ENCODE data around the gene GMEB2. TPM values are rescaled to one million over a fixed set of nuclear protein-coding genes. Genes with fewer than 3 reads are reported as not detected.

Gene GMEB2
- total RNA-seq, 1 donor = 9.4 TPM

GRCh38 chr20:63541371-63541770, 85.5 kb downstream of the GMEB2 start:
- Histone ChIP-seq H2AFZ (ENCODE audit: low read length) (no peak overlapping the region), H3K27me3 (ENCODE audit: insufficient read depth, low read length) (peaks cover 5% of the 10 kb centered on the region), H3K4me3 (ENCODE audit: insufficient read depth, low read length) (no peak overlapping the region), H3K9me3 (ENCODE audit: low read depth, low read length) (no peaks in the 10 kb centered on the region), H3K4me2 (ENCODE audit: insufficient read depth, low read length) (no peak overlapping the region), H3K4me1 (ENCODE audit: insufficient read depth, low read length) (peaks cover 4% of the 10 kb centered on the region), H3K79me2 (ENCODE audit: insufficient read depth, low read length) (no peaks in the 10 kb centered on the region), H4K20me1 (ENCODE audit: insufficient read depth, low read length) (no peaks in the 10 kb centered on the region), H3K36me3 (ENCODE audit: insufficient read depth, low read length) (no peaks in the 10 kb centered on the region), H3K27ac (ENCODE audit: low read depth, low read length) (no peak overlapping the region)
- no peak for TF ChIP-seq CTCF (IDR thresholded peaks at IDR 0.05; ENCODE audit: extremely low read depth, low read depth, low read length)
- DNase-seq (ENCODE audit: insufficient read length, low spot score, missing footprints) = no peak

GRCh38 chr20:63540417-63541186, 86.3 kb downstream of the GMEB2 start:
- Histone ChIP-seq H2AFZ (ENCODE audit: low read length) (no peak overlapping the region), H3K4me2 (ENCODE audit: insufficient read depth, low read length) (no peak overlapping the region), H3K79me2 (ENCODE audit: insufficient read depth, low read length) (no peaks in the 10 kb centered on the region), H3K27ac (ENCODE audit: low read depth, low read length) (no peak overlapping the region), H3K9me3 (ENCODE audit: low read depth, low read length) (no peaks in the 10 kb centered on the region), H4K20me1 (ENCODE audit: insufficient read depth, low read length) (no peaks in the 10 kb centered on the region), H3K4me3 (ENCODE audit: insufficient read depth, low read length) (no peak overlapping the region), H3K4me1 (ENCODE audit: insufficient read depth, low read length) (peaks cover 8% of the 10 kb centered on the region), H3K36me3 (ENCODE audit: insufficient read depth, low read length) (no peaks in the 10 kb centered on the region), H3K27me3 (ENCODE audit: insufficient read depth, low read length) (peaks cover under 1% of the 10 kb centered on the region)
- DNase-seq (ENCODE audit: insufficient read length, low spot score, missing footprints) = no peak
- no peak for TF ChIP-seq CTCF (IDR thresholded peaks at IDR 0.05; ENCODE audit: extremely low read depth, low read depth, low read length)

GRCh38 chr20:63539441-63540370, 87.2 kb downstream of the GMEB2 start:
- no peak overlapping the region for H2AFZ ChIP-seq (ENCODE audit: low read length)
- no peak for TF ChIP-seq CTCF (IDR thresholded peaks at IDR 0.05; ENCODE audit: extremely low read depth, low read depth, low read length)

GRCh38 chr20:63539092-63539430, 87.8 kb downstream of the GMEB2 start:
- Histone ChIP-seq H3K79me2 (ENCODE audit: insufficient read depth, low read length) (no peaks in the 10 kb centered on the region), H3K4me3 (ENCODE audit: insufficient read depth, low read length) (no peak overlapping the region), H3K9me3 (ENCODE audit: low read depth, low read length) (no peaks in the 10 kb centered on the region), H4K20me1 (ENCODE audit: insufficient read depth, low read length) (no peaks in the 10 kb centered on the region), H3K36me3 (ENCODE audit: insufficient read depth, low read length) (no peaks in the 10 kb centered on the region), H3K4me1 (ENCODE audit: insufficient read depth, low read length) (peaks cover 8% of the 10 kb centered on the region), H2AFZ (ENCODE audit: low read length) (no peak overlapping the region), H3K27ac (ENCODE audit: low read depth, low read length) (no peak overlapping the region), H3K4me2 (ENCODE audit: insufficient read depth, low read length) (no peak overlapping the region), H3K27me3 (ENCODE audit: insufficient read depth, low read length) (peaks cover 10% of the 10 kb centered on the region)
- TF ChIP-seq CTCF (IDR thresholded peaks at IDR 0.05; ENCODE audit: extremely low read depth, low read depth, low read length) = no peak
- no peak for DNase-seq (ENCODE audit: insufficient read length, low spot score, missing footprints)

More at GRCh38 chr20:63539441-63540370, 87.2 kb downstream of the GMEB2 start:
- Histone ChIP-seq H3K27me3 (ENCODE audit: insufficient read depth, low read length) (peaks cover 5% of the 10 kb centered on the region), H4K20me1 (ENCODE audit: insufficient read depth, low read length) (no peaks in the 10 kb centered on the region), H3K4me1 (ENCODE audit: insufficient read depth, low read length) (peaks cover 8% of the 10 kb centered on the region), H3K36me3 (ENCODE audit: insufficient read depth, low read length) (no peaks in the 10 kb centered on the region), H3K27ac (ENCODE audit: low read depth, low read length) (no peak overlapping the region), H3K9me3 (ENCODE audit: low read depth, low read length) (no peaks in the 10 kb centered on the region), H3K4me3 (ENCODE audit: insufficient read depth, low read length) (no peak overlapping the region), H3K4me2 (ENCODE audit: insufficient read depth, low read length) (no peak overlapping the region), H3K79me2 (ENCODE audit: insufficient read depth, low read length) (no peaks in the 10 kb centered on the region)
- DNase-seq (ENCODE audit: insufficient read length, low spot score, missing footprints) = no peak
